ENCODE measurements around the gene SSTR1. TPM values are rescaled to one million over a fixed set of nuclear protein-coding genes. Genes with fewer than 3 reads are reported as not detected.

Gene SSTR1
- total RNA-seq, 1 experiment from 2014 or later, result 0.50 TPM

GRCh38 chr14:38199076-38199475, 8.6 kb upstream of the SSTR1 start:
- no peaks in the 10 kb centered on the region for H3K79me2 ChIP-seq (ENCODE audit: low read depth)
- no peaks in the 10 kb centered on the region for H4K20me1 ChIP-seq (ENCODE audit: insufficient read depth)
- H3K9me2 ChIP-seq (ENCODE audit: insufficient read depth), result no peaks in the 10 kb centered on the region
- ChIA-PET CTCF (no interaction called here), POLR2A (ENCODE audit: unreplicated experiment) (no interaction called here)
- no peak overlapping the region for H3K27ac ChIP-seq
- no peaks in the 10 kb centered on the region for H3K9me3 ChIP-seq (ENCODE audit: insufficient read depth, low read depth)
- no peak overlapping the region for H2AFZ ChIP-seq
- H3K4me3 ChIP-seq, result no peak overlapping the region
- no peaks in the 10 kb centered on the region for H3K36me3 ChIP-seq (ENCODE audit: low read depth)
- DNase-seq, result no peak
- H3F3A ChIP-seq (ENCODE audit: insufficient read depth, low read depth), result no peaks in the 10 kb centered on the region
- no peaks in the 10 kb centered on the region for H3K4me1 ChIP-seq (replicated peaks; ENCODE audit: insufficient read depth)
- no peak overlapping the region for H3K4me2 ChIP-seq
- BruUV-seq (replicated peaks), result no TSS peak
- no peaks in the 10 kb centered on the region for H3K27me3 ChIP-seq (ENCODE audit: insufficient read depth, low read depth)
- intact Hi-C loops (cut with micrococcal nuclease; ENCODE audit: unreplicated experiment), result loop anchor here (5.0 kb wide), 1 partner anchor 212 kb away; no protein-coding TSS in a partner anchor
- TF ChIP-seq CTCF (conservative IDR thresholded peaks at IDR 0.05) (no peak), EZH2 (IDR thresholded peaks at IDR 0.05; ENCODE audit: low read depth) (no peak)

GRCh38 chr14:38199739-38200138, 8.0 kb upstream of the SSTR1 start:
- CTCF ChIA-PET, result no interaction called here
- no peak overlapping the region for H3K4me2 ChIP-seq
- POLR2A ChIA-PET (ENCODE audit: unreplicated experiment), result no interaction called here

GRCh38 chr14:38201137-38201828, 6.4 kb upstream of the SSTR1 start:
- H3F3A ChIP-seq (ENCODE audit: insufficient read depth, low read depth), result no peaks in the 10 kb centered on the region
- H3K36me3 ChIP-seq (ENCODE audit: low read depth), result no peaks in the 10 kb centered on the region
- no peaks in the 10 kb centered on the region for H4K20me1 ChIP-seq (ENCODE audit: insufficient read depth)
- DNase-seq, result no peak
- ChIA-PET POLR2A (ENCODE audit: unreplicated experiment) (no interaction called here), CTCF (no interaction called here)
- no peak for TF ChIP-seq EZH2 (IDR thresholded peaks at IDR 0.05; ENCODE audit: low read depth)
- TF ChIP-seq CTCF (conservative IDR thresholded peaks at IDR 0.05), result no peak
- no peaks in the 10 kb centered on the region for H3K9me2 ChIP-seq (ENCODE audit: insufficient read depth)
- no peak overlapping the region for H3K4me2 ChIP-seq
- H2AFZ ChIP-seq, result no peak overlapping the region
- intact Hi-C loops (cut with micrococcal nuclease; ENCODE audit: unreplicated experiment), result no loop called here
- no peaks in the 10 kb centered on the region for H3K27me3 ChIP-seq (ENCODE audit: insufficient read depth, low read depth)
- no peaks in the 10 kb centered on the region for H3K9me3 ChIP-seq (ENCODE audit: insufficient read depth, low read depth)
- H3K4me1 ChIP-seq (replicated peaks; ENCODE audit: insufficient read depth), result no peaks in the 10 kb centered on the region
- no peaks in the 10 kb centered on the region for H3K79me2 ChIP-seq (ENCODE audit: low read depth)
- no peak overlapping the region for H3K27ac ChIP-seq
- no peak overlapping the region for H3K4me3 ChIP-seq
- no TSS peak for BruUV-seq (replicated peaks)

More at GRCh38 chr14:38199739-38200138, 8.0 kb upstream of the SSTR1 start:
- no peaks in the 10 kb centered on the region for H3F3A ChIP-seq (ENCODE audit: insufficient read depth, low read depth)
- H3K36me3 ChIP-seq (ENCODE audit: low read depth), result no peaks in the 10 kb centered on the region
- no peak overlapping the region for H3K4me3 ChIP-seq
- H3K79me2 ChIP-seq (ENCODE audit: low read depth), result no peaks in the 10 kb centered on the region
- H3K27ac ChIP-seq, result no peak overlapping the region
- TF ChIP-seq EZH2 (IDR thresholded peaks at IDR 0.05; ENCODE audit: low read depth) (no peak), CTCF (conservative IDR thresholded peaks at IDR 0.05) (no peak)
- DNase-seq, result no peak
- no TSS peak for BruUV-seq (replicated peaks)
- no peak overlapping the region for H2AFZ ChIP-seq
- intact Hi-C loops (cut with micrococcal nuclease; ENCODE audit: unreplicated experiment), result loop anchor here (5.0 kb wide), 1 partner anchor 212 kb away; no protein-coding TSS in a partner anchor
- no peaks in the 10 kb centered on the region for H3K9me2 ChIP-seq (ENCODE audit: insufficient read depth)
- H3K27me3 ChIP-seq (ENCODE audit: insufficient read depth, low read depth), result no peaks in the 10 kb centered on the region
- H4K20me1 ChIP-seq (ENCODE audit: insufficient read depth), result no peaks in the 10 kb centered on the region
- H3K9me3 ChIP-seq (ENCODE audit: insufficient read depth, low read depth), result no peaks in the 10 kb centered on the region
- no peaks in the 10 kb centered on the region for H3K4me1 ChIP-seq (replicated peaks; ENCODE audit: insufficient read depth)

All from PC-9 (cell line).